SK-N-SH treated with all-trans-retinoic acid at 6 μM for 48 hours (cell line): ENCODE results near the gene RPL41.

Experiments used
- ATAC-seq: fragments of 200-7000 bp; cut with Tn5 transposase; 3 replicates; pipeline ENCODE4 v1.9.1; 2020; ENCODE audit warnings: mild to moderate bottlenecking, moderate library complexity
- ARNTL ChIP-seq: fragments of 450-650 bp; formaldehyde crosslinking; IDR thresholded peaks from 2 replicates; pipeline ENCODE4 v1.5.0; 2020; ENCODE audit warnings: low read depth, mild to moderate bottlenecking, moderate library complexity, borderline replicate concordance
- BACH2 ChIP-seq: fragments of 250-450 bp; sonication (Bioruptor Pico); IDR thresholded peaks from 2 replicates; pipeline ENCODE4 v1.9.0; 2021; ENCODE audit warnings: mild to moderate bottlenecking, borderline replicate concordance
- CSDC2 ChIP-seq: fragments of 250-450 bp; sonication (Bioruptor Pico); IDR thresholded peaks from 2 replicates; pipeline ENCODE4 v1.5.0; 2020; ENCODE audit warnings: mild to moderate bottlenecking, moderate library complexity
- ESRRG ChIP-seq: fragments of 250-450 bp; sonication (Bioruptor Pico); IDR thresholded peaks from 2 replicates; pipeline ENCODE4 v1.6.1; 2021; ENCODE audit warnings: mild to moderate bottlenecking
- GLIS3 ChIP-seq: fragments of 250-450 bp; sonication (Bioruptor Pico); IDR thresholded peaks from 2 replicates; pipeline ENCODE4 v1.5.0; 2020; ENCODE audit warnings: mild to moderate bottlenecking, moderate library complexity
- ISL1 ChIP-seq: fragments of 250-450 bp; sonication (Bioruptor Pico); IDR thresholded peaks from 2 replicates; pipeline ENCODE4 v2.1.2; 2022; ENCODE audit warnings: mild to moderate bottlenecking, moderate library complexity
- OSR1 ChIP-seq: fragments of 250-450 bp; sonication (Bioruptor Pico); IDR thresholded peaks from 2 replicates; pipeline ENCODE4 v1.8.0; 2022; ENCODE audit warnings: moderate library complexity, mild to moderate bottlenecking, inconsistent platforms
- SNAI2 ChIP-seq: fragments of 250-450 bp; sonication (Bioruptor Pico); IDR thresholded peaks from 2 replicates; pipeline ENCODE4 v1.5.0; 2020; ENCODE audit warnings: mild to moderate bottlenecking, moderate library complexity
- TCF4 ChIP-seq: fragments of 250-450 bp; sonication (Bioruptor Pico); IDR thresholded peaks from 2 replicates; pipeline ENCODE4 v1.8.0; 2021; ENCODE audit warnings: mild to moderate bottlenecking, moderate library complexity, borderline replicate concordance
- TOX ChIP-seq: fragments of 250-450 bp; sonication (Bioruptor Pico); IDR thresholded peaks from 2 replicates; pipeline ENCODE4 v1.8.0; 2021; ENCODE audit warnings: mild to moderate bottlenecking, moderate library complexity, borderline replicate concordance
- ZC3H10 ChIP-seq: fragments of 250-450 bp; sonication (Bioruptor Pico); IDR thresholded peaks from 2 replicates; pipeline ENCODE4 v1.5.1; 2021; ENCODE audit warnings: mild to moderate bottlenecking, moderate library complexity
- ZFP30 ChIP-seq: fragments of 450-650 bp; formaldehyde crosslinking; IDR thresholded peaks from 2 replicates; pipeline ENCODE4 v1.5.0; 2022; ENCODE audit warnings: mild to moderate bottlenecking, moderate library complexity
- ZNF565 ChIP-seq: fragments of 450-650 bp; formaldehyde crosslinking; conservative IDR thresholded peaks from 2 replicates; pipeline ENCODE4 v1.5.0; 2020; ENCODE audit warnings: low read depth, mild to moderate bottlenecking, moderate library complexity
- ZNF70 ChIP-seq: fragments of 450-650 bp; formaldehyde crosslinking; IDR thresholded peaks from 2 replicates; pipeline ENCODE4 v1.5.0; 2020; ENCODE audit warnings: mild to moderate bottlenecking, moderate library complexity
- ZNF8 ChIP-seq: fragments of 450-650 bp; formaldehyde crosslinking; IDR thresholded peaks from 2 replicates; pipeline ENCODE4 v1.5.0; 2020; ENCODE audit warnings: mild to moderate bottlenecking, moderate library complexity
- TF ChIP-seq, protein P1 (sequence below): fragments of 250-450 bp; sonication (Bioruptor Pico); IDR thresholded peaks from 2 replicates; pipeline ENCODE4 v1.8.0; 2021; ENCODE audit warnings: low read depth, mild to moderate bottlenecking, moderate library complexity, borderline replicate concordance
- TF ChIP-seq, protein P2 (sequence below): fragments of 250-450 bp; sonication (Bioruptor Pico); IDR thresholded peaks from 2 replicates; pipeline ENCODE4 v1.5.1; 2021; ENCODE audit warnings: mild to moderate bottlenecking, moderate library complexity
- TF ChIP-seq, protein P3 (sequence below): fragments of 250-450 bp; sonication (Bioruptor Pico); IDR thresholded peaks from 2 replicates; pipeline ENCODE4 v1.5.0; 2020; ENCODE audit warnings: mild to moderate bottlenecking, moderate library complexity
- TF ChIP-seq, protein P4 (sequence below): fragments of 250-450 bp; sonication (Bioruptor Pico); IDR thresholded peaks from 2 replicates; pipeline ENCODE4 v1.5.1; 2020; ENCODE audit warnings: low read depth, mild to moderate bottlenecking, moderate library complexity

RPL41 gene

DNA sequence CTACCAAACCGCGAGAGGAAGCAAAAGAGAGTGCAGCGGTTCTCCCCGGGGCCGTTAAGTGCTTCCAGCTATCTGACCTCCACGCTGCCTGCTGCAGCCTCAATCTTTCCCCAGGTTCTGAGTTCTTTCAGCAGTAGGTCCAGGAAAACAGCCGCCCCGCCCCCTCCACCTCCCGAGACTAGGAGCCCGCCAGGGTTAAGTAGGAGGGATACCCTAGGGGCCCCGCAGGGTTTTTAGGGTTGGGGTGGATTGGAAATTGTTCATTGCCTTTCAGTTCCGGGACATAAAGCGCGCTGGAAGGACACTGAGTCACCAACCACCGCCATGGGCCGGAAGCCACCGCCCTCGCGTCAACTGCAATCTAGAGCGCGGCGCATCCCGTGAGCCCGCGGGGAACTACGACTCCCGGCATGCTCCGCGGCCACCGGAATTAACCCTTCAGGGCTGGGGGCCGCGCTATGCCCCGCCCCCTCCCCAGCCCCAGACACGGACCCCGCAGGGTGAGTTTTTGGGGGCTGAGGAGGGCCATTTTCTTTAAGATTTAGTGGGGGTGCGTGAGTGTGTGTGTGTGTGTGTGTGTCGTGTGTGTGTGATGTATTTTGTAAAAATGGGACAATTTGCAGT lies 35.8 kb downstream of the RPL41 start, which contains the start of gene MYL6B (continued):
- TF ChIP-seq, protein P1, sequence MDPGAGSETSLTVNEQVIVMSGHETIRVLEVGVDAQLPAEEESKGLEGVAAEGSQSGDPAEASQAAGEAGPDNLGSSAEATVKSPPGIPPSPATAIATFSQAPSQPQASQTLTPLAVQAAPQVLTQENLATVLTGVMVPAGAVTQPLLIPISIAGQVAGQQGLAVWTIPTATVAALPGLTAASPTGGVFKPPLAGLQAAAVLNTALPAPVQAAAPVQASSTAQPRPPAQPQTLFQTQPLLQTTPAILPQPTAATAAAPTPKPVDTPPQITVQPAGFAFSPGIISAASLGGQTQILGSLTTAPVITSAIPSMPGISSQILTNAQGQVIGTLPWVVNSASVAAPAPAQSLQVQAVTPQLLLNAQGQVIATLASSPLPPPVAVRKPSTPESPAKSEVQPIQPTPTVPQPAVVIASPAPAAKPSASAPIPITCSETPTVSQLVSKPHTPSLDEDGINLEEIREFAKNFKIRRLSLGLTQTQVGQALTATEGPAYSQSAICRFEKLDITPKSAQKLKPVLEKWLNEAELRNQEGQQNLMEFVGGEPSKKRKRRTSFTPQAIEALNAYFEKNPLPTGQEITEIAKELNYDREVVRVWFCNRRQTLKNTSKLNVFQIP (CRISPR knock-in tag): no peak
- TF ChIP-seq ZC3H10 (CRISPR knock-in tag) (no peak), OSR1 (CRISPR knock-in tag) (no peak)
- TF ChIP-seq, protein P2, sequence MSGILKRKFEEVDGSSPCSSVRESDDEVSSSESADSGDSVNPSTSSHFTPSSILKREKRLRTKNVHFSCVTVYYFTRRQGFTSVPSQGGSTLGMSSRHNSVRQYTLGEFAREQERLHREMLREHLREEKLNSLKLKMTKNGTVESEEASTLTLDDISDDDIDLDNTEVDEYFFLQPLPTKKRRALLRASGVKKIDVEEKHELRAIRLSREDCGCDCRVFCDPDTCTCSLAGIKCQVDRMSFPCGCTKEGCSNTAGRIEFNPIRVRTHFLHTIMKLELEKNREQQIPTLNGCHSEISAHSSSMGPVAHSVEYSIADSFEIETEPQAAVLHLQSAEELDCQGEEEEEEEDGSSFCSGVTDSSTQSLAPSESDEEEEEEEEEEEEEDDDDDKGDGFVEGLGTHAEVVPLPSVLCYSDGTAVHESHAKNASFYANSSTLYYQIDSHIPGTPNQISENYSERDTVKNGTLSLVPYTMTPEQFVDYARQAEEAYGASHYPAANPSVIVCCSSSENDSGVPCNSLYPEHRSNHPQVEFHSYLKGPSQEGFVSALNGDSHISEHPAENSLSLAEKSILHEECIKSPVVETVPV (CRISPR knock-in tag): no peak

DNA sequence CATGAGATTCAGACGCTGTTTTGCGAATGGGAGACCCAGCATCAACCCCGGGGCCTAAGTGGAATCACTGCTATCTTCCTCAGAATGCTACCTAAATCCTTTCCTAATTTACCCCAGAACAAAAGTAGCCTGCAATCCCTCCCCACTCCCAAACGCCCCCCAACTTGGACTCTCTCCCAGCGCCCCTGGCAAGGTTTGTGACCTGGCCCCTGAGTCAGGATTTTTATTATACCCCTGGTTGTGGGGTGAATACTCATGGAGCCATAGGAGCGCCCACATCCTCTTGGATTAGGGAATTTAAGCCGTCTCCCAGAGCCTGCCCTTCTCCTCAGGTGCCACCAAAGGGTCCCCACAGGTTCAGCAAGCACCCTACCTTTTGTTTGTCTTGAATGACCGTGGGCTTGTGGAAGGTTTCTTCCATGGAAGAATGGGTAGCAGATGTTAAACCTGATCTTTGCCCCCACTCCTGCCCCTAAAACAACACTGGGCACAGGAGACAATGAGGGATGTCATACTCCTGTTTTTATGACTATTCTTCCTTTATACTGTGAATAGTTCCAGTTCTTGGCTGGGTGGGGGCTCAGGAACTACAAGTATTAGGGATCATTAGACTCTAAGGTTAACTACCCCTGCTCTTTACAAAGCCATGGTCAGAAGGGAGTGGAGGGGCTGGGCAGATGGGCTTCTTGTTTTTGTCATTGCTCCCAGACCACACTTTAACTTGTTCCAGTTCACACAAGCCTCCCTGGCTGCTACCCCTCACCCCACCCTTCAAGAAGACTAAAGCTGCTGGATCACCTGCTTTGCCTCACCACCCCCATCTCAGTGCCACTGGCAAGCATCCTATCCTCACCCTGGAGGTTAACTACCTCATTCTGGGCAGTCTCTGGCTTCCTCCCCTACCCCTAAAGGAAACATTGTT lies 36.6 kb downstream of the RPL41 start:
- TF ChIP-seq ZNF8 (CRISPR knock-in tag) (no peak), BACH2 (CRISPR knock-in tag) (no peak), ESRRG (CRISPR knock-in tag) (no peak), OSR1 (CRISPR knock-in tag) (no peak), ARNTL (CRISPR knock-in tag) (no peak), ISL1 (CRISPR knock-in tag) (no peak), TOX (CRISPR knock-in tag) (no peak)
- TF ChIP-seq, protein P3, sequence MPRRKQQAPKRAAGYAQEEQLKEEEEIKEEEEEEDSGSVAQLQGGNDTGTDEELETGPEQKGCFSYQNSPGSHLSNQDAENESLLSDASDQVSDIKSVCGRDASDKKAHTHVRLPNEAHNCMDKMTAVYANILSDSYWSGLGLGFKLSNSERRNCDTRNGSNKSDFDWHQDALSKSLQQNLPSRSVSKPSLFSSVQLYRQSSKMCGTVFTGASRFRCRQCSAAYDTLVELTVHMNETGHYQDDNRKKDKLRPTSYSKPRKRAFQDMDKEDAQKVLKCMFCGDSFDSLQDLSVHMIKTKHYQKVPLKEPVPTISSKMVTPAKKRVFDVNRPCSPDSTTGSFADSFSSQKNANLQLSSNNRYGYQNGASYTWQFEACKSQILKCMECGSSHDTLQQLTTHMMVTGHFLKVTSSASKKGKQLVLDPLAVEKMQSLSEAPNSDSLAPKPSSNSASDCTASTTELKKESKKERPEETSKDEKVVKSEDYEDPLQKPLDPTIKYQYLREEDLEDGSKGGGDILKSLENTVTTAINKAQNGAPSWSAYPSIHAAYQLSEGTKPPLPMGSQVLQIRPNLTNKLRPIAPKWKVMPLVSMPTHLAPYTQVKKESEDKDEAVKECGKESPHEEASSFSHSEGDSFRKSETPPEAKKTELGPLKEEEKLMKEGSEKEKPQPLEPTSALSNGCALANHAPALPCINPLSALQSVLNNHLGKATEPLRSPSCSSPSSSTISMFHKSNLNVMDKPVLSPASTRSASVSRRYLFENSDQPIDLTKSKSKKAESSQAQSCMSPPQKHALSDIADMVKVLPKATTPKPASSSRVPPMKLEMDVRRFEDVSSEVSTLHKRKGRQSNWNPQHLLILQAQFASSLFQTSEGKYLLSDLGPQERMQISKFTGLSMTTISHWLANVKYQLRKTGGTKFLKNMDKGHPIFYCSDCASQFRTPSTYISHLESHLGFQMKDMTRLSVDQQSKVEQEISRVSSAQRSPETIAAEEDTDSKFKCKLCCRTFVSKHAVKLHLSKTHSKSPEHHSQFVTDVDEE: no peak
- TF ChIP-seq, protein P4, sequence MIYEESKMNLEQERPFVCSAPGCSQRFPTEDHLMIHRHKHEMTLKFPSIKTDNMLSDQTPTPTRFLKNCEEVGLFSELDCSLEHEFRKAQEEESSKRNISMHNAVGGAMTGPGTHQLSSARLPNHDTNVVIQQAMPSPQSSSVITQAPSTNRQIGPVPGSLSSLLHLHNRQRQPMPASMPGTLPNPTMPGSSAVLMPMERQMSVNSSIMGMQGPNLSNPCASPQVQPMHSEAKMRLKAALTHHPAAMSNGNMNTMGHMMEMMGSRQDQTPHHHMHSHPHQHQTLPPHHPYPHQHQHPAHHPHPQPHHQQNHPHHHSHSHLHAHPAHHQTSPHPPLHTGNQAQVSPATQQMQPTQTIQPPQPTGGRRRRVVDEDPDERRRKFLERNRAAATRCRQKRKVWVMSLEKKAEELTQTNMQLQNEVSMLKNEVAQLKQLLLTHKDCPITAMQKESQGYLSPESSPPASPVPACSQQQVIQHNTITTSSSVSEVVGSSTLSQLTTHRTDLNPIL (CRISPR knock-in tag): no peak
- ATAC-seq: peak; percentile 4; the same call in 2 of the 3 replicates

DNA sequence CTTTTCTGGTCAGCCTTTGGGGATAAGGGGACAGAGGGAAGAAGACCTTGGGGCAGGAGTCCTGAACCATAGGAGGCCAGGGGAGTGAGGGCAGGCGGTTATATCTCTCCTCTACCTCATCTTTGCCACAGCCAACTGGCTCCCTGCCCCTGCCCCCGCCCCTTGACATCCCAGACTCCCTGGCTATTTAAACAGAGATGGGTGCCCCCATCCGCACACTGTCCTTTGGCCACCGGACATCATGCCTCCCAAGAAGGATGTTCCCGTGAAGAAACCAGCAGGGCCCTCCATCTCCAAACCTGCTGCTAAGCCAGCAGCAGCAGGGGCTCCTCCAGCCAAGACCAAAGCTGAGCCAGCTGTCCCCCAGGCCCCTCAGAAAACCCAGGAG lies 37.2 kb downstream of the RPL41 start:
- ATAC-seq: no peak
- TF ChIP-seq ZC3H10 (CRISPR knock-in tag) (no peak), TCF4 (CRISPR knock-in tag) (no peak), ARNTL (CRISPR knock-in tag) (no peak), ZNF565 (CRISPR knock-in tag) (no peak), ZNF70 (CRISPR knock-in tag) (no peak), ZFP30 (CRISPR knock-in tag) (no peak), OSR1 (CRISPR knock-in tag) (no peak), ZNF8 (CRISPR knock-in tag) (no peak), SNAI2 (CRISPR knock-in tag) (no peak), ISL1 (CRISPR knock-in tag) (no peak), CSDC2 (CRISPR knock-in tag) (no peak), GLIS3 (CRISPR knock-in tag) (no peak), ESRRG (CRISPR knock-in tag) (no peak)
- TF ChIP-seq, protein P2 (CRISPR knock-in tag): no peak
- TF ChIP-seq, protein P1 (CRISPR knock-in tag): no peak
- TF ChIP-seq, protein P3: no peak
- TF ChIP-seq, protein P4 (CRISPR knock-in tag): no peak
